ENCODE data around the gene MTHFSD.

- TF ChIP-seq CTCF (IDR thresholded peaks at IDR 0.05 in 8 of 11, conservative IDR thresholded peaks at IDR 0.05 in 3 of 11) (peak in 1 of 11 experiments; percentile 17), POLR2A (IDR thresholded peaks at IDR 0.05) (peak in 2 of 3 donors; percentile 78 to 89)
These were observed at the start of gene MTHFSD for GRCh38 chr16:86554917-86555703.

All from spleen (tissue), 7 donors.